HL-60/S4 (cell line): ENCODE data around the gene USP5.
"Not testable (repeated sequence)": the region's sequence is repeated elsewhere in the genome, so short reads cannot be mapped to it uniquely, and the experiment has no call there.

ENCODE experiments used
- in situ Hi-C: fragments of 300-500 bp; cut with MboI; formaldehyde crosslinking; loops from 2 replicates; pipeline ENCODE4 v1.14.3; 2022; ENCODE audit warnings: low sequenced_read_pairs

USP5 gene

DNA sequence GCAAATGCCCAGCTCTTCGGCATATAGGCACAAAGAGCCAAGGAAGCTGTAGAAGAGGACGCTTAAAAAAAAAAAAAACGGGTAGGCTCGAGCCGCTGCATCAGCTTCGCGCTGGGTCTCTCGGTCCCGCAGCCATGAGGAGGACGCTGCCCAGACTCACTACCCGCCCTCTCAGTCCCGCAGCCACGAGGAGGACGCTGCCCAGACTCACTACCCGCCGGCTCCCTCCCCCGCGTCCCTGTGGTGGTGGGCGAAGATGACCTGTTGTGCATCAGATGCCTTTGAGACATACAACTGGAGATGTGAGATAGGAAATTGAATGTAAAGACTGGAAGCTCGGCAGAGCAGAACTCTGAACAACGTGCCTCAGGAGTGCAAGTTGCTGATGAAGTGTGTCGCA lies 32.6 kb downstream of the USP5 start:
- in situ Hi-C loops, result no loop called here

DNA sequence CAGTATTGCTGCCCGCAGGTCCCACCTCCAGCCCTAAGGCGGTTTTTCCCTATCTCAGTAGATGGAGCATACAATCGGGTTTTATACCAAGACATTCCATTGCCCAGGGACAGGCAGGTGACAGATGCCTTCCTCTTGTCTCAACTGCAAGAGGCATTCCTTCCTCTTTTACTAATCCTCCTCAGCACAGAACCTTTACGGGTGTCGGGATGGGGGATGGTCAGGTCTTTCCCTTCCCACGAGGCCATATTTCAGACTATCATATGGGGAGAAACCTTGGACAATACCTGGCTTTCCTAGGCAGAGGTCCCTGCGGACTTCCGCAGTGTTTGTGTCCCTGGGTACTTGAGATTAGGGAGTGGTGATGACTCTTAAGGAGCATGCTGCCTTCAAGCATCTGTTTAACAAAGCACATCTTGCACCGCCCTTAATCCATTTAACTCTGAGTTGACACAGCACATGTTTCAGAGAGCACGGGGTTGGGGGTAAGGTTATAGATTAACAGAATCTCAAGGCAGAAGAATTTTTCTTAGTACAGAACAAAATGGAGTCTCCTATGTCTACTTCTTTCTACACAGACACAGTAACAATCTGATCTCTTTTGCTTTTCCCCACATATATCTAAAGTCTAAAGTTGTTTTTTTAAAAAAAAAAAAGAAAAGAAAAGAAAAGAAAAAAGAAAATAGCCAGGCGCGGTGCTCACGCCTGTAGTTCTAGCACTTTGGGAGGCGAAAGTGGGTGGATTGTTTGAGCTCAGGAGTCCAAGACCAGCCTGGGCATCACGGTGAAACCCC lies 34.5 kb downstream of the USP5 start:
- in situ Hi-C loops, result not testable (repeated sequence)

DNA sequence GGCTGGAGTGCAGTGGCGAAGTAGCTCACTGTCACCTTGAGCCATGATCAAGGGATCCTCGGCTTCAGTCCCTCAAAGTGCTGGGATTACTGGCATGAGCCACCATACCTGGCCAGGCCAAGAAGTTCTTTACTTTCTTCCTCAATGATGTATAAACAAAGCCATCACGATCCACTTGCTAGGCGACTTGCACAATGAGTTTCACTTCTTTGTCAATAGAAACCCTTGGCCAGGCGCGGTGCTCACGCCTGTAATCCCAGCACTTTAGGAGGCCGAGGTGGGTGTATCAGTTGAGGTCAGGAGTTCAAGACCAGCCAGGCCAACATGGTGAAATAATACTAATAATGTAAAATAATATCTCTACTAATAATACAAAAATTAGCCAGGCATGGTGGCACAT lies 35.5 kb downstream of the USP5 start:
- in situ Hi-C loops, result no loop called here

DNA sequence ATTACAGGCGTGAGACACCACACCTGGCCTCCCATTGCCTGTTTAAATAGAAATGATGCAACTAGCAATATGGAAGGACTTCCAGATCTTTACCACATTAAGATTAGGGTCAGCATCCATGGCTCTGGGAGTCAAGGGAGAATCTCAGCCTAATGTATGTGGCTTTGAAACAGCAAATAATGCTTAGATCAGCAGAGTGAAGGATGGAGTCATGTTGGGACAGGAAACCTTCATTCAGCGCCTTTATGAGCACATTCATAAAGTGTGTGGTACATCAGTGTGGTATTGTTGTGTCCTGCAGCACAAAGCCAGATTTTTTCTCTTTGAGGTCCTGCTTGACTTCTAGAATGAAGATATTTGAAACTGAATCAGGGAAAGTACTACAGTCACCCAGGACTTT lies 36.4 kb downstream of the USP5 start:
- in situ Hi-C loops, result no loop called here

DNA sequence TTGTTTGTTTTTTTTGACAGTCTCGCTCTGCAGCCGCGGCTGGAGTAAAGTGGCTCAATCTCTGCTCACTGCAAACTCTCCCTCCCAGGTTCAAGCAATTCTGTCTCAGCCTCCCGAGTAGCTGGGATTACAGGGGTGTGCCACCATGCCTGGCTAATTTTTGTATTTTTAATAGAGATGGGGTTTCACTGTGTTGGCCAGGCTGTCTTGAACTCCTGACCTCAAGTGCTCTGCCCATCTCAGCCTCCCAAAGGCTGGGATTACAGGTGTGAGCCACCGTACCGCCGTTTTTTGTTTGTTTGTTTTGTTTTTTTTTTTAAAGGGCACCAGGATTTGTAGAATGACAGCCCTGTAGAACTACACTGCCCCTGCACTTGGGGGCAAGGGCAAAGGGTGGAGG lies 36.8 kb downstream of the USP5 start:
- in situ Hi-C loops, result not testable (repeated sequence)

DNA sequence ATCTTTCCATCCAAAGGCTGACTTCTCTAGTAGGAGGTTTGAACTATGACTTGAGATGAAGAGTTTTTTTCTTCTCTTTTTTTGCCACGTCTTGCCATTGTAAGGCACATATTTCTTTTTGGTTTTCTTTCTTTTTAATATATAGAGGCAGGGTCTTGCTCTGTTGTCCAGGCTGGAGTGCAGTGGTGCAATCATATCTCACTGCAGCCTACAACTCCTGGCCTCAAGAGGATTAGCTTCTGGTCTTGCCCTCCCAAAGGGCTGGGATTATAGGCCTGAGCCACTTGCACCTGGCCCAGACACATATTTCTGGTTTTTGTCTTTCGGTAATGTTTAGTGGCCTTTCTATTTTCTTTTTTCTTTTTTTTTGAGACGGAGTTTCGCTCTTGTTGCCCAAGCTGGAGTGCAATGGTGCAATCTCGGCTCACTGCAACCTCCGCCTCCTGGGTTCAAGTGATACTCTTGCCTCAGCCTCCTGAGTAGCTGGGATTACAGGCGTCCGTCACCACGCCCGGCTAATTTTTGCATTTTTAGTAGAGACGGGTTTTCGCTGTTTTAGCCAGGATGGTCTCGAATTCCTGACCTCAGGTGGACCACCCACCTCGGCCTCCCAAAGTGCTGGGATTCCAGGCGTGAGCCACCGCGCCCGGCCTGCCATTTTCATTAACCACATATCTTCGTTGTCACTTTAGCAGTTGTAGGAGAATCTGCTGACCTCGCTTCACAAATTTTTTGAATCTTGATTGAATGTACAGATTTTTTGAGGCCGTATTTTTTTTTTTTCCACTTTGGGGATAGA lies 38.0 kb downstream of the USP5 start:
- in situ Hi-C loops, result not testable (repeated sequence)

DNA sequence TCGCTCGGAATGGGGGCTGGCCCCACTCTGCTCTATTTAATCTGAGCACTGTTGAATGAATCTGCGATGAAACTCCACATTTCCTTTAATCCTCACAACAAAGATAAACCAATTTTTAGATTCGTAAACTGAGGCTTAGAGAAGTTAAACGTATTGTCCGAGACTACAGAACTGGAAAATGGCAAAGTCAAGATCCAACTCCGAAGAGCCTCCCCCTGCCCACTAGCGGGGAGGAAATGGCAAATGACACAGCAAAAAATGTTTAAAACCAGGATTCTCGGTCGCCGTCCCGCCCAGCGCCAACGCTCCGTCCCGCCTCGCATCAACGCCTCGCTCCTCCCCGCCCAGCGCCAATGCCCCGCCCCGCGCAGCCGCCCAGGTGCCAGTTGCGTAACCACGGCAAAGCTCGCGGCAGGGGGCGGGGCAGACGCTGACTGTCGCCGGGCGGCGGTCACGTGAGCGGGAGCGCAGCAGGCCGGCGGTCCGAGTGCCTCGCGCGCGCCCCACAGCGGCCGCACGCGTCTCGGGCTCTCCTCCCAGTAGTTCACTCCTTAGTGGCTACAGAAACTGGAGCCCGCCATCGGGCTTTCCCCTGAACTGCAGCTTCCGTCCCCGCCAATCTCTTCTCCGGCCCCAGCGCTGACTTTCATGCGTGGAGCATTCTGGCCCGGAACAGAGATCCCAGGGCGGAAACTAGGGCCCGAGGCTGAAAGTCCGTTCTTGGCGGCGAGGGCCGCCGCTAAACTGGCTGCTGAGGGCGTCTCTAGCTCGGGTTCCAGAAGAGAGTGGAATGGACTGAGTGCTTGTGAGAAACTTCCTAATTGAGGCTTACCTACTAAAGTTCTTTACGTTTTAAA lies 39.1 kb downstream of the USP5 start:
- in situ Hi-C loops, result no loop called here

DNA sequence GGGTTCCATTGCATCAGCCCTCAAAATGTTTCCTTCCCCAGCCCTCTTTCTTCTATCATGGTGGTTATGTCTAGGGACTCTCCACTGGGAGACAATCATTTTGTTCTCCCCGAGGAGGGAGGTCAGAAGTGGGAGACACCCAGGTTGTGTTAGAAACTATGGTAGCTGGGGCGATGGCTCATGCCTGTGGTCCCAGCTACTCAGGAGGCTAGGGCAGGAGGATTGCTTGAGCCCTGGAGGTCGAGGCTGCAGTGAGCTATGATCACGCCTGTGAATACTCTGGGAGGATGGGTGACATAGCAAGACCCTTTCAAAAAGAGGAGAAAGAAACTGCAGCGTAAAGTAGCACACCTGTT lies 39.7 kb downstream of the USP5 start:
- in situ Hi-C loops, result no loop called here

DNA sequence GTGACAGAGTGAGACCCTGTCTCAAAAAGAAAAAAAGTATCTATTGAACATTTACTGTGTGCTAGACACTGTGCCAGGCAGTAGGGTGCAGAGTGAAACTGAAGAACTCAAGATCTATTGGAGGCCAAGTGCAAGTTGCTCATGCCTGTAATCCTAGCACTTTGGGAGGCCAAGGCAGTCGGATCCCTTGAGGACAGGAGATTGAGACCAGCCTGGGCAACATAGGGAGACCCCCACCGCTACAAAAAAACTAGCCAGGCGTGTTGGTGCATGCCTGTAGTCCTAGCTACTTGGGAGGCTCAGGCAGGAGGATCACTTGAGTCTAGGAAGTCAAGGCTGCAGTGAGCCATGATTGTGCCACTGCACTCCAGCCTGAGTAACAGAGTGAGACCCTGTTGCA lies 40.7 kb downstream of the USP5 start:
- in situ Hi-C loops, result not testable (repeated sequence)

DNA sequence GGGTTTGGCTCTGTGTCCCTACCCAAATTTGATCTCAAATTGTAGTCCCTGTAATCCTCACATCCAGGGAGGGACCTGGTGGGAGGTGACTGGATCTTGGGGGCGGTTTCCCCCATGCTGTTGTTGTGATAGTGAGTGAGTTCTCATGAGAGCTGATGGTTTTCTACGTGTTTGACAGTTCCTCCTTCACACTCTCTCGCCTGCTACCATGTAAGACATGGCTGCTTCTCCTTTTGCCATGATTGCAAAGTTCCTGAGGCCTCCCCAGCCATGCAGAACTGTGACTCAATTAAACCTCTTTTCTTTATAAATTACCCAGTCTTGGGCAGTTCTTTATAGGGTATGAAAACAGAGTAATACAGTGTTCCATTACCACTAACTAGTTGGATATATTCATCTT lies 42.4 kb downstream of the USP5 start:
- in situ Hi-C loops, result no loop called here

DNA sequence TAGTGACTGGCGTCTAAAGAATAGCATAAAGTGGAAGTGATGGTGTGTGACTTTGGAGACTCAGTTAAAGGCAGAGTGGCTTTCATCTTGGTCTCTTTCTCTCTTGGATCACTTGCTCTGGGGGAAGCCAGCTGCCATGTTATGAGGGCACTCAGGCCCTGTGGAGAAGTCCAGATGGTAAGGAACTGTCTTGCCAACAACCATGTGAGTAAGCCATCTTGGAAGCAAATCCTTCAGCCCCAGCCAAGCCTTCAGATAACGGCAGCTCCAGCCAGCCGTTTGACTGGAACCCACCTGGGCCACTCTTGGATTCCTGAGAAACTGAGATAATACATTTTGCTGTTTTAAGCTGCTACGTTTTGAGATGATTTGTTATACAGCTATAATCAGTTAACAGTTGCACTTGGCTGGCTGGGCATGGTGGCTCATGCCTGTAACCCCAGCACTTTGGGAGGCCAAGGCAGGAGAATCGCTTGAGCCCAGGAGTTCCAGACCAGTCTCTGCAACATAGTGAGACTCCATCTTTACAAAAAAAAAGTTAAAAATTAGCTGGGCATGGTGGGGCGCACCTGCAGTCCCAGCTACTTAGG lies 45.0 kb downstream of the USP5 start:
- in situ Hi-C loops, result no loop called here

DNA sequence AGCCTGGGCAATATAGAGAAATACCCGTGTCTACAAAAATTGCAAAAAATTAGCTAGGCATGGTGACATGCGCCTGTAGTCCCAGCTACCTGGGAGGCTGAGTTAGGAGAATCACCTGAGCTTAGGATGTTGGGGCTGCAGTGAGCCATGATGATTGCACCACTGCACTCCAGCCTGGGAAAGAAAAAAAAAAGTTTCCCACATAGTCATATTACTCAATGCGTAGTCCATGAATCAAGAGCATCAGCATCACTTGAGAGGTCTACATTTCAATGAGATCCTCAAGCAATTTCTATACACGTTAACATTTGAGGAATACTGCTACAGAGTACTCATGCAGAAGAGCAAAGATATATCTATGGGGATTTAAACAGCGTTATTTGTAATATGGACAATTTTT lies 47.5 kb downstream of the USP5 start:
- in situ Hi-C loops, result no loop called here

DNA sequence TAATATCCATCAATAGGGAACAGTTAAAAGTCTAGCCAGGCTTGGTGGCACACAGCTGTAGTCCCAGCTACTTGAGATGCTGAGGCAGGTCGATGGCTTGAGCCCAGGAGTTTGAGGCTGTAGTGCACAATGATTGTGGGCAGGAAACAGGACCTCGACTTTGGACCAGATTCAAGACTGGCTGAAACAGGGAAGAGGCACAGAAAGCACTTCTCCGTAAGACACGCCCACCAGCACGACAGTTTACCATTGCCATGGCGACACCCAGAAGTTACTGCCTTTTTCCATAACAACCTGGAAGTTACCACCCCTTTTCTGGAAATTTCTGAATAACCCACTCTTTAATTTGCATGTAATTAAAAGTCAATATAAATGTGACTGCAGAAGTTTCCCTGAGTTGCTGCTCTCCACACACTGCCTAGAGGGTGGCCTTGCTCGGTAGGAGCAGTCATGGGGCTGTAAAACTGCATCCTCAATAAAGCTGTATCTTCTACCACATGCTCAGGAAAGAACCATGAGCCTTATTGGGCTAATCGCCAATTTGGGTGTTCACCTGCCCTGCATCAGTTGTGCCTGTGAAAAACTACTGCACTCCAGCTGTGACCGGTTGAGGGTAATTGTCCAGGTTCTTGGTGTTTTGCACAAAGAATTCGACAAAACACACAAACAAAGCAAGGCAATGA lies 48.0 kb downstream of the USP5 start:
- in situ Hi-C loops, result no loop called here

DNA sequence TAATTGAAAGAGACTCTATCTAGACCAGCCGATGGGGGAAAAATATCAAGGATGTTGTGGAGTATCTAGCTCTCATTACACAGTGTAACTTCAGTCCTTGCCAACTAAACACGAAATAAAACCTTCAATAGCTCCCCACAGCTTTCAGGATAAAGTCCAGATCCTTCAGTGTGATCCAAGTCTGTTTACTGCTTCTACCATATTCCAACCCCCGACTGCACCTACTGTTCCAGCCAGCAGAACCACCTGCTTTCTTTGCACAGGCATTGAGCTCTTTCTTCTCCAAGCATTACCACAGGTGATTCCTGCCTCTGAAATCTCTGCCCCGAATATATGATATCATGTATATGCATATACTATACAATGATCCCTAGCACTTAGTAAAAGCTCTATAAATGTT lies 50.5 kb downstream of the USP5 start:
- in situ Hi-C loops, result no loop called here

DNA sequence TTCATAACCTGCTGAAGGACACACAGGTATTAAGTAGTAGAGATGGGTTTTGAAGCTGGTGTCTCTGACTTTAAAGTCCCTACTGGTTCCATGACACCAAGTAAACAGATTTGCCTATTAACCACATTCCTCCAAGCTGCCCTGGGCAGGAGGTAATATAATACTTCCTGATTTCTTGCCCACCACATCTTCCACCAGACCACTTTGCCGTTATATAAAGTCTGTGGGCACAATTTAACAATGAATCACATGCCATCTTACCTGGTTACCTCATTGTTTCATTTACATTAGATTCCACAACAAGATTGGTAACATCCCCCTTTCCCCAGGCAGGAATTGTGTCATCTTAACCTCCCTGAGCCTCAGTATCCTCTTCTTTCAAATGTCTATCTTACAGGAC lies 51.8 kb downstream of the USP5 start:
- in situ Hi-C loops, result no loop called here

DNA sequence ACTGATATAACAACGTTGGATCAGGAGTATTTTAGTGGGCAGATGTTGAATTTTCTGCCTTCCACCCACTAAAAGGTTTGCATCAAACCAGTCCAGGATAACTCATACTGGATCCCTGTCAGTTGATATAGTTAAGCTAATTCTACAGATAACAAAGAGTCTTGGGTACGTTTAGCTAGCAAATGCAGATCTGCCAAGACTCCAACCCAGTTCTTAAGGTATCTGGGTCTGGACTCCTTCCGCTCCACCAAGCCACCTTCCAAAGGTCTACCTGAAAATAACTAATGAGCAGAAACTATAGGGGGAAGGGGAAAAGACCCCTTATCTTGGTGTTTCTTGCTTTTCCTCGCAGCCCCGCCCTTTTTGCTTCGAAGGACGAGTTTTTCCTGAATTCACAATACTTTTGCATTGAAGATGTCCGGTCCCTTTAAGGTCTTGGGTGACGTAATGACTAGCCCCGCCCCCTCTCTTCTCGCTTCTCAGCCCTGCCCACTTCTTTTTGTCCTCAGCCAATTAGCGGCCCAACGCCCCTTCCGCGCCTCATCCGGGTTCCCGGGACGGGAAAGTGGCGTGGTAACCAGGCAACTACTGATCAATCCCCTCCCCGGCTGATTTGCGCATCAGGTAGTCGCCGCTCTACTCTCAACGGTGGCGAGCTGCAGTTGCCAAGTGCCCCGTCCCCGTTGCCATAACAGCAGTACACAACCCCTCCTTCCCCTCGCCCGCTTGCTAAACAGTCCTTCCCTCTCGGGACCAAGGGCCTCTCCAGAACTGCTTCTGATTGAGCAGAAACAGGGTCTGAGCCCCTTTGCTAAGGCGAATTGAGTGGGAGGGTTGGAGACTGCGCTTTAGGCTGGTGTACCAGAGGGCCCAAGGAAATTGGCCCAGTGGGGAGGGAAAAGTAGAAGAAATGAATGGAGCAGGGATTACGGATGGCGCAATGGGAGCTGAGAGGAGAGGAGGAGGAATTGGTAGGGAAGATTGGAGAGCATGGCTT lies 52.6 kb downstream of the USP5 start, which contains the start of gene LRRC23:
TSS of gene LRRC23 (plus strand) at position 543 of the 997 bp plus-strand sequence. CDS start 812 bp downstream, outside the sequence.
- in situ Hi-C loops, result no loop called here

DNA sequence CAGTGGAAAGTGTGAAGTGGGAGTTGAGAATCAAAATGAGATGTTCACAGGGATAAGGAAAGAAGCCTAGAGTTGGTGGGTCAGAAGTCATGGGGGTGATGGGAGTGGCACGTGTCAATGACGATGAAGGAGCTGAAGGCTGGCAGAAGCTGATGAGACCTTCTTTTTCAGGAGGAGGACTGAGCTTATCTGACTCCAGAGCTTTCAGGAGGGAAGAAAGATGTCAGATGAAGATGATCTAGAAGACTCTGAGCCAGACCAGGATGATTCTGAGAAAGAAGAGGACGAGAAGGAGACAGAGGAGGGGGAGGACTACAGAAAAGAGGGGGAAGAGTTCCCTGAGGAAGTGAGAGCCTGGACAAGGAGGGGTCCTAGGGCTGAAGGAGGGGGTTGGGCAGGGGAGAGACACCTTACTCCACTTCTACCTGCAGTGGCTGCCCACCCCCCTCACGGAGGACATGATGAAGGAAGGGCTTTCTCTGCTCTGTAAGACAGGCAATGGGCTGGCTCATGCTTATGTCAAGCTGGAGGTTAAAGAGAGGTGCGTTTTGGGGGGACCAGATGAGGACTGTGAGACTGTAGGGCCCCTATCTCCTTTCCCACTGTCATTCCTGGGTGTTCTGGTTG lies 53.6 kb downstream of the USP5 start:
- in situ Hi-C loops, result no loop called here

DNA sequence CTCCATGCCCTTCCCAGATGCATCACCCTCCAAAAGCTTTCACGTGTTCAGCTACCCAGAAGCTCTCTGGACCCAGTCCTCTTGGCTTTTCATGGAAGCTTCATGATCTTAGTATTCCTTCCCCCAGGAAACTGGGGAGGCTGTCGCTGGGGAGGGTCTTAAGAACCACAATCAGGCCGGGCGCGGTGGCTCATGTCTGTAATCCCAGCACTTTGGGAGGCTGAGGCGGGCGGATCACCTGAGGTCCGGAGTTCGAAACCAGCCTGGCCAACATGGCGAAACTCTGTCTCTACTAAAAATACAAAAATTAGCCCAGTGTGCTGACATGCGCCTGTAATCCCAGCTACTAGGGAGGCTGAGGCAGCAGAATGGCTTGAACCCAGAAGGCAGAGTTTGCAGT lies 56.2 kb downstream of the USP5 start:
- in situ Hi-C loops, result not testable (repeated sequence)
